Smooth muscle cell (in vitro differentiated cells): ENCODE data around the gene EDDM3A. TPM values are rescaled to one million over a fixed set of nuclear protein-coding genes. Genes with fewer than 3 reads are reported as not detected.
"Not testable (repeated sequence)": the region's sequence is repeated elsewhere in the genome, so short reads cannot be mapped to it uniquely, and the experiment has no call there.

ENCODE experiments used
- DNase-seq: peaks from one replicate; lab custom pipeline; 2025; ENCODE audit not compliant: unreplicated experiment; lab: John Stamatoyannopoulos, UW
- H2AFZ ChIP-seq: fragments of 200-600 bp; sonication (generic); 2 replicates; pipeline ENCODE4 v1.6.0; 2016; ENCODE audit warnings: antibody characterized with exemption, low read depth, mild to moderate bottlenecking
- H3F3A ChIP-seq: fragments of 200-600 bp; sonication (generic); 2 replicates; pipeline ENCODE4 v1.6.0; 2017; ENCODE audit warnings: antibody characterized with exemption, low read depth
- H3K27ac ChIP-seq: fragments of 200-600 bp; sonication (generic); 2 replicates; pipeline ENCODE4 v1.5.1; 2016; ENCODE audit warnings: low read depth, mild to moderate bottlenecking
- H3K27me3 ChIP-seq: fragments of 200-600 bp; sonication (generic); 2 replicates; pipeline ENCODE4 v1.6.1; 2016; ENCODE audit warnings: low read depth, mild to moderate bottlenecking
- H3K36me3 ChIP-seq: fragments of 200-600 bp; sonication (generic); 2 replicates; pipeline ENCODE4 v1.5.1; 2016; ENCODE audit warnings: low read depth
- H3K4me1 ChIP-seq: fragments of 200-600 bp; sonication (generic); 2 replicates; pipeline ENCODE4 v1.5.1; 2016; ENCODE audit warnings: low read depth
- H3K4me2 ChIP-seq: fragments of 200-600 bp; sonication (generic); 2 replicates; pipeline ENCODE4 v1.6.0; 2016; ENCODE audit warnings: mild to moderate bottlenecking
- H3K4me3 ChIP-seq: fragments of 200-600 bp; sonication (generic); 2 replicates; pipeline ENCODE4 v1.5.1; 2016; ENCODE audit warnings: mild to moderate bottlenecking
- H3K79me2 ChIP-seq: fragments of 200-600 bp; sonication (generic); 2 replicates; pipeline ENCODE4 v1.6.0; 2016; ENCODE audit warnings: low read depth, mild to moderate bottlenecking
- H3K9ac ChIP-seq: fragments of 200-600 bp; sonication (generic); 2 replicates; pipeline ENCODE4 v1.6.0; 2016; ENCODE audit warnings: low read depth
- H3K9me3 ChIP-seq: fragments of 200-600 bp; sonication (generic); replicated peaks from 2 replicates; pipeline ENCODE4 v1.5.1; 2016; ENCODE audit warnings: low read depth
- H4K20me1 ChIP-seq: fragments of 200-600 bp; sonication (generic); 2 replicates; pipeline ENCODE4 v1.6.0; 2016; ENCODE audit warnings: low read depth
- CTCF ChIP-seq: fragments of 200-600 bp; sonication (generic); IDR thresholded peaks from 2 replicates; pipeline ENCODE4 v1.5.1; 2017; ENCODE audit warnings: borderline replicate concordance, mild to moderate bottlenecking, antibody characterized with exemption; ENCODE audit not compliant: insufficient read depth, poor library complexity, severe bottlenecking
- WGBS: methylation state at CpG from one replicate; pipeline ENCODE4 v1.1.7; 2016; ENCODE audit warnings: low lambda C conversion rate; 5-methylcytosine and 5-hydroxymethylcytosine counted together
- polyA plus RNA-seq: library from polyadenylated mRNA; unstranded; fragments of >200 nt; fragmentation: Nextera tagmentation; extraction: Ambion mirVana; gene quantifications from 2 replicates; pipeline ENCODE4 v1.2.1, GENCODE V29; 2016
- total RNA-seq: library from RNA; depleted of rRNA; stranded (reverse); fragments of >200 nt; gene quantifications from 2 replicates; pipeline ENCODE4 v1.2.3, GENCODE V29; 2014

EDDM3A gene
- total and polyA plus RNA-seq, 2 experiments from 2014 or later: not detected

DNA sequence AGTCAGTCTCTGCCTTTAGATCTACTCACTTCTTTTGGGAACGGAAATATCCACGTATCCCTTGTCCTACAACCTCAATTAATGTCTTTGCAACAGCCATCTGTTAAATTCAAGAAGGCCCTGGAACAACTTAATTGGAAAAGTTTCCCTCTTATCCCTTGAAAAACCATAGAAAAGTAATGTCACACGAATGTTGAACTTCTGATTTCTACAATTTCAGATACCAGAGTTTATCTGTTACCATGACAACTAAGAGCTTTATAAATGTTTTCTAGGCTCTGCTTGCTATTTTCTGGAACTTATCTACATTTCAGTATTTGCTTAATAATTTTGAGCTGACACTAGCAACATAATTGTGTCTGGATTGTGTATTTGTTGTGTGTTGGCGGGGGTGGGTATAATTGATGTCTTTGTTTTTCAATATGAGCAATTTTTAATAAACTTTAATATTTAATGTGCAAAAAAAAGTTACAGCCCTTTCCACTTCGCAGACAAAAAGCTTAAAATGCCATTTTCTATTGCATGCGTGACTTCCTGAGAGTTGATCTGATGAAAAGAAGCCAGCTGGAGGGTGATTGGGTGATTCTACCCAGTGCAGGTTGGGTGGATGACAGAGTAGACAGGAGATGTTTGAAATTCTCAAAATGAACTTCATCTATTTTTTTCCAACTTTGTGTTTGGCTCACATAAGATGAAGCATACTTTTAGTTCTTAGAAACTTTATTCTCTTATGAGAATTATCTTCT is 11.8 kb upstream of the EDDM3A start:
- Histone ChIP-seq H3K27me3 (no peaks in the 10 kb centered on the region), H2AFZ (no peak overlapping the region), H3K4me3 (no peak overlapping the region), H3K4me1 (no peaks in the 10 kb centered on the region), H3K27ac (no peak overlapping the region), H3K9ac (no peak overlapping the region), H3K36me3 (no peaks in the 10 kb centered on the region), H3K79me2 (no peaks in the 10 kb centered on the region), H4K20me1 (no peaks in the 10 kb centered on the region), H3F3A (no peaks in the 10 kb centered on the region), H3K4me2 (no peak overlapping the region), H3K9me3 (no peaks in the 10 kb centered on the region)
- TF ChIP-seq CTCF: no peak
- no peak for DNase-seq
- whole genome bisulfite sequencing: 80% methylated on average over 6 of the region's 6 CpGs

- Histone ChIP-seq H3K36me3 (no peaks in the 10 kb centered on the region), H3F3A (no peaks in the 10 kb centered on the region), H3K27ac (no peak overlapping the region), H3K9ac (no peak overlapping the region), H3K79me2 (no peaks in the 10 kb centered on the region), H3K9me3 (no peaks in the 10 kb centered on the region), H3K4me1 (no peaks in the 10 kb centered on the region), H2AFZ (no peak overlapping the region), H4K20me1 (no peaks in the 10 kb centered on the region), H3K27me3 (no peaks in the 10 kb centered on the region), H3K4me2 (no peak overlapping the region), H3K4me3 (no peak overlapping the region)
- no peak for TF ChIP-seq CTCF
- DNase-seq: no peak
- 65% methylated on average over 4 of the region's 4 CpGs for WGBS
Measured at GRCh38 chr14:20734430-20734806, 11.3 kb upstream of the EDDM3A start.

- H3K9ac ChIP-seq, H3K4me2 ChIP-seq, H3K27ac ChIP-seq, H3F3A ChIP-seq, H2AFZ ChIP-seq, H3K4me3 ChIP-seq, H3K9me3 ChIP-seq, H3K27me3 ChIP-seq, DNase-seq, H3K79me2 ChIP-seq, H4K20me1 ChIP-seq, H3K36me3 ChIP-seq, H3K4me1 ChIP-seq: not testable (repeated sequence)
- WGBS: 94% methylated on average over 7 of the region's 7 CpGs
Measured at GRCh38 chr14:20738292-20738691, 7.4 kb upstream of the EDDM3A start.

DNA sequence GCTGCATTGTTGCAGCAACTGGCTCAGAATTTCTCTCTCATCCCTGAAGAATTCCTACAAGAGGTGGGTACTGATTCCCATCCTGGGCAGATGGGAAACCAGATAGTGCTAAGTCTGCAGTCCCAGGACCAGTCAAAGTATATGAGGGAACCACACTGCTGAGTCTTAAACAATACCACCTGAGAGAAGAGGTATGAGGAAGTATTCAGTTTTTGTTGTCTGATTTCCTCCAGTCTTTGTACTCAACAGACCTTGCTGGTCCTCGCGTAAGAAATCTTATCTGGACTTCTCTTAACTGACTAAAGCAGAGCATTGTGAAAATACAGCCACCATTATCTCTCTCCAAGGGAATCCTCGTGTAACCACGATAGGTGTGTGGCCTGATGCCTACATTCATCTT is 3.6 kb upstream of the EDDM3A start:
- no peak for DNase-seq
- no peak for TF ChIP-seq CTCF
- H3K4me2 ChIP-seq: no peak overlapping the region
- 89% methylated on average over 4 of the region's 4 CpGs for WGBS
- no peaks in the 10 kb centered on the region for H3K27me3 ChIP-seq
- no peaks in the 10 kb centered on the region for H3K4me1 ChIP-seq
- H3K36me3 ChIP-seq: no peaks in the 10 kb centered on the region
- no peak overlapping the region for H3K9ac ChIP-seq
- H3F3A ChIP-seq: no peaks in the 10 kb centered on the region
- H3K9me3 ChIP-seq: no peaks in the 10 kb centered on the region
- no peak overlapping the region for H2AFZ ChIP-seq
- H3K79me2 ChIP-seq: no peaks in the 10 kb centered on the region
- H3K4me3 ChIP-seq: no peak overlapping the region
- H4K20me1 ChIP-seq: no peaks in the 10 kb centered on the region
- H3K27ac ChIP-seq: no peak overlapping the region
